DND-41 (cell line): ENCODE measurements around the gene RERG.

Experiments used
- ATAC-seq: fragments of 200-7000 bp; cut with Tn5 transposase; 3 replicates; pipeline ENCODE4 v1.9.1; 2021; ENCODE audit warnings: low read depth; ENCODE audit not compliant: insufficient read depth
- DNase-seq: peaks from one replicate; pipeline ENCODE4 v3.0.0-alpha.2; 2020
- H2AFZ ChIP-seq: 2 replicates; pipeline ENCODE4 v1.6.0; 2012; ENCODE audit warnings: low read depth, low read length
- H3K27ac ChIP-seq: 2 replicates; pipeline ENCODE4 v1.5.1; 2012; ENCODE audit warnings: low read length, inconsistent platforms
- H3K27me3 ChIP-seq: fragments of 200-600 bp; sonication (generic); 2 replicates; pipeline ENCODE4 v1.6.0; 2012; ENCODE audit warnings: low read length, mild to moderate bottlenecking, inconsistent platforms; ENCODE audit not compliant: insufficient read depth, poor library complexity
- H3K36me3 ChIP-seq: 2 replicates; pipeline ENCODE4 v1.5.1; 2012; ENCODE audit warnings: low read length, inconsistent platforms; ENCODE audit not compliant: insufficient read depth
- H3K4me1 ChIP-seq: 2 replicates; pipeline ENCODE4 v1.5.1; 2012; ENCODE audit warnings: mild to moderate bottlenecking, low read length; ENCODE audit not compliant: insufficient read depth
- H3K4me2 ChIP-seq: 2 replicates; pipeline ENCODE4 v1.6.0; 2012; ENCODE audit warnings: mild to moderate bottlenecking, moderate library complexity, low read length, inconsistent platforms; ENCODE audit not compliant: insufficient read depth
- H3K4me3 ChIP-seq, 2 experiments: fragments of 200-600 bp in 1 of 2; shearing (Covaris generic) in 1 of 2; 2 replicates each; pipeline ENCODE4 v1.5.1; 2012 to 2016; ENCODE audit warnings: inconsistent platforms in 2 of 2, low read length in 2 of 2, mild to moderate bottlenecking in 2 of 2, low read depth in 1 of 2, moderate library complexity in 1 of 2
- H3K79me2 ChIP-seq: 2 replicates; pipeline ENCODE4 v1.6.0; 2012; ENCODE audit warnings: low read length, inconsistent platforms; ENCODE audit not compliant: insufficient read depth
- H3K9ac ChIP-seq: 2 replicates; pipeline ENCODE4 v1.6.0; 2012; ENCODE audit warnings: low read depth, mild to moderate bottlenecking, inconsistent platforms, low read length, moderate library complexity
- H3K9me3 ChIP-seq: 2 replicates; pipeline ENCODE4 v1.5.1; 2012; ENCODE audit warnings: low read length, moderate library complexity, mild to moderate bottlenecking, inconsistent platforms; ENCODE audit not compliant: insufficient read depth, severe bottlenecking
- H4K20me1 ChIP-seq: 2 replicates; pipeline ENCODE4 v1.6.0; 2012; ENCODE audit warnings: low read length; ENCODE audit not compliant: insufficient read depth
- CTCF ChIP-seq: IDR thresholded peaks from 2 replicates; pipeline ENCODE4 v1.5.1; 2012; ENCODE audit warnings: borderline replicate concordance, low read length, moderate library complexity, mild to moderate bottlenecking; ENCODE audit not compliant: poor library complexity, severe bottlenecking; ENCODE audit errors: extremely low read depth
- EZH2 ChIP-seq: IDR thresholded peaks from 3 replicates; pipeline ENCODE4 v1.6.1; 2012; ENCODE audit warnings: borderline replicate concordance, low read depth, mild to moderate bottlenecking, moderate library complexity, low read length, inconsistent platforms; ENCODE audit not compliant: severe bottlenecking

Gene RERG

GRCh38 chr12:15183821-15184220 is 37.4 kb downstream of the RERG start:
- TF ChIP-seq EZH2 (no peak), CTCF (no peak)
- H3K9ac ChIP-seq: no peak overlapping the region
- H3K4me2 ChIP-seq: no peak overlapping the region
- no peak overlapping the region for H3K27ac ChIP-seq
- H3K4me1 ChIP-seq: no peaks in the 10 kb centered on the region
- no peak overlapping the region for H3K4me3 ChIP-seq
- no peak for ATAC-seq
- H3K79me2 ChIP-seq: no peaks in the 10 kb centered on the region
- no peak overlapping the region for H2AFZ ChIP-seq
- H4K20me1 ChIP-seq: no peaks in the 10 kb centered on the region
- DNase-seq: no peak
- no peaks in the 10 kb centered on the region for H3K9me3 ChIP-seq
- H3K27me3 ChIP-seq: peaks cover 6% of the 10 kb centered on the region
- no peaks in the 10 kb centered on the region for H3K36me3 ChIP-seq

DNA sequence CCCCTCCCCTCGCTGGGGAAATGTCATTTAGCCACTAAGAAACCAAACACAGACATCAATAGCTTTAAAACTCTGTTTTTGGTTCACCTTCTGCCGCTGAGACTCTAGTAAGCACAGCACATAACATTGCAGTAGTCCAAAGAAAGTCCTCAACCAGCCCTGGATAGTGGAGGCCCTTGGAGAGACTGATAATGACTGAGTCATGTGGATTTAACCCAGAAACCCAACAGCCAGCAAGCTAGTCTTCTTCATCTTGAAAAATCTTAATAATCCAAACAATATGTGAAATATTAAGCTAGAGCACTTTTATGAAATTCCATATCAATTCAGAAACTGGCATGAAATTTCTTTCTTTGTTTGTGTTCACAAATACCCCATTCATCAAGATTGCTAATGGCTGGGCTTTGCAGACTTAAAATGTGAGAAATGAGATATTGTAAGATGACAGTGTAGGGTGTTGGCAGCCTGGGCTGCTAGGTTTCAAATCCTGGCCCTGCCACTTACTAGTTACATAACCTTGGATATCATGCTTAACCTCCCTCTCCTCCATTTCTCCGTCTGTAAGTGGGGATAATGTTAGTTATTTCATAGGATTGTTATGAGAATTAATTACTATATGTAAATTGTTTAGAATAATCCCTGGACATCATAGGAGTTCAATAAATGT is 40.1 kb downstream of the RERG start:
- Histone ChIP-seq H3K4me3 (no peak overlapping the region), H3K79me2 (no peaks in the 10 kb centered on the region), H3K4me2 (no peak overlapping the region), H3K9me3 (no peaks in the 10 kb centered on the region), H2AFZ (no peak overlapping the region), H3K9ac (no peak overlapping the region), H3K4me1 (no peaks in the 10 kb centered on the region), H3K36me3 (no peaks in the 10 kb centered on the region), H4K20me1 (no peaks in the 10 kb centered on the region), H3K27me3 (peaks cover 6% of the 10 kb centered on the region), H3K27ac (no peak overlapping the region)
- TF ChIP-seq CTCF (no peak), EZH2 (no peak)
- DNase-seq (no peak), ATAC-seq (no peak)

- no peaks in the 10 kb centered on the region for H3K79me2 ChIP-seq
- no peak for TF ChIP-seq EZH2
- no peak for TF ChIP-seq CTCF
Observed at GRCh38 chr12:15180325-15180724, 40.9 kb downstream of the RERG start.

More at GRCh38 chr12:15180325-15180724, 40.9 kb downstream of the RERG start:
- DNase-seq (no peak), ATAC-seq (no peak)
- Histone ChIP-seq H3K27me3 (peaks cover 4% of the 10 kb centered on the region), H3K27ac (no peak overlapping the region), H3K4me1 (no peaks in the 10 kb centered on the region), H3K36me3 (no peaks in the 10 kb centered on the region), H2AFZ (no peak overlapping the region), H3K9me3 (no peaks in the 10 kb centered on the region), H4K20me1 (no peaks in the 10 kb centered on the region), H3K4me3 (no peak overlapping the region), H3K4me2 (no peak overlapping the region), H3K9ac (no peak overlapping the region)
